AG10803 (cell line): ENCODE data around the gene SMAD4.
A peak's percentile ranks its signal among the peaks of the same experiment; 100 is the strongest.
"Not testable (repeated sequence)": the region's sequence is repeated elsewhere in the genome, so short reads cannot be mapped to it uniquely, and the experiment has no call there.

Experiments
- DNase-seq: peaks from one replicate; pipeline ENCODE4 v3.0.0; 2010; ENCODE audit warnings: low read depth
- H3K4me3 ChIP-seq: 2 replicates; pipeline ENCODE4 v1.5.1; 2011; ENCODE audit warnings: mild to moderate bottlenecking, low read length, control low read depth
- CTCF ChIP-seq: conservative IDR thresholded peaks from 2 replicates; pipeline ENCODE4 v1.5.1; 2011; ENCODE audit warnings: mild to moderate bottlenecking, low read length, control low read depth, inconsistent platforms

The SMAD4 gene

DNA sequence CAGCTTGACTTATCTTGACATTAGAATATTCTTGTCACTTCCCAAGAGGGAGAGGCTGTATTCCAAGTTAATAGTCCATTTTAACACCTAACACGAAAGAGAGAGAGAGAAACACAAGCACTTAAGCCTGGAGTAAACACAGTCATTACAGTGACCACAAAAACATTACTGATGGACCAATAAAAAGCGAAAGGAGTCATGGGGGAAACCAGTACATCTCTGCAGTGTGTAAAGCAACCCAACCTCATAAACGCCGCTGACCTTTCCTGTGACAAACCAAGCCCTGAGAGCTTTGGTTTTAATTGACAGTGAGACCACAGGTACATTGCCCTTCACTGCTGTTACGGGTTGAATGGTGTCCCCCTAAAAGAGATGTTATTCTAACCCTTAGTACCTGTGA is 78.3 kb downstream of the SMAD4 start:
- TF ChIP-seq CTCF, result no peak
- DNase-seq, result no peak
- no peak overlapping the region for H3K4me3 ChIP-seq

GRCh38 chr18:51110073-51110797 is 80.2 kb downstream of the SMAD4 start:
- peak; percentile 24 for DNase-seq
- H3K4me3 ChIP-seq, result no peak overlapping the region
- peak; percentile 86 for TF ChIP-seq CTCF

- not testable (repeated sequence) for H3K4me3 ChIP-seq, DNase-seq
Measured at GRCh38 chr18:51111633-51112355, 81.8 kb downstream of the SMAD4 start.

DNA sequence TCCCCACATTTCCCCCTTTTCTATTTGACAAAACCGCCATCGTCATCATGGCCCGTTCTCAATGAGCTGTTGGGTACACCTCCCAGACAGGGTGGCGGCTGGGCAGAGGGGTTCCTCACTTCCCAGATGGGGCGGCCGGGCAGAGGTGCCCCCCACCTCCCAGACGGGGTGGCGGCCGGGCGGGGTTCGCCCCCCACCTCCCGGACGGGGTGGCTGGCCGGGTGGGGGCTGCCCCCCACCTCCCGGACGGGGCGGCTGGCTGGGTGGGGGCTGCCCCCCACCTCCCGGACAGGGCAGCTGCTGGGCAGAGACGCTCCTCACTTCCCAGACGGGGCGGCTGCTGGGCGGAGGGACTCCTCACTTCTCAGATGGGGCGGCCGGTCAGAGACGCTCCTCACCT is 87.0 kb downstream of the SMAD4 start:
- not testable (repeated sequence) for DNase-seq, H3K4me3 ChIP-seq

DNA sequence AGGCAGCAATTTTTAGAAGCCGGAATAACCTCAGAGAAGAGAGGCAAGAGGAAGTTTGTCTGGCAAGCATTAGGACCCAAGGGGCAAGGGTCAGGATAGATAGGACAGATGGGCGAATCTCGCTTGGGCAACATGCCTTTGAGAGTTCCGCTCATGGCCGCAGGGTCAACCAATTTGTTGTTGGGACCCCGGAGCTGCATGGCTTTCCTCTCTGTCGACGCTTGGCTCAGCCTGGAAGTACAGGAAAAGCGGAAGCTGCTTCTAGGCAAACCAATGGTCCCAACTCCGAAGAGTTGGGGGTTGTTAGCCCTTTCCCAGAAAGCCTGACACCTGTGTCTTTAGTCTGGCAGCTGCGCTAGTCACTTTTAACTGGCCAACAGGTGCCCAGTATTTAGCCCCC is 89.5 kb downstream of the SMAD4 start:
- not testable (repeated sequence) for DNase-seq, H3K4me3 ChIP-seq

- not testable (repeated sequence) for H3K4me3 ChIP-seq, DNase-seq
Measured at GRCh38 chr18:51119976-51120375, 90.0 kb downstream of the SMAD4 start.

- no peak for TF ChIP-seq CTCF
- no peak for DNase-seq
- H3K4me3 ChIP-seq, result no peak overlapping the region
Measured at GRCh38 chr18:51120809-51121596, 91.0 kb downstream of the SMAD4 start.

DNA sequence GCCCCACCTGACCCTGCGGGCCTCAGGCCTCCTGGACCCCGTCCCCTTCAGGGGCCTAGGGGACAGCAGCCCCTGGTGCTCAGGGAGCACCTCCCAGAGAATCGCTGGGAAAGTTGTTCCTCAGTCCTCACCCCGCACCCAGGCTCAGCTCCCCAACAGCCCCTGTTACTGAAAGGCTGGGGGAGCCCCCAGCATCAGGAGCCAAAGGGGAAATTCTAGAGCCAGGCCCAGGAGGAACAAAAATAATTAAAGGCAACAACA is 91.5 kb downstream of the SMAD4 start:
- DNase-seq, result no peak
- no peak for TF ChIP-seq CTCF
- H3K4me3 ChIP-seq, result no peak overlapping the region

DNA sequence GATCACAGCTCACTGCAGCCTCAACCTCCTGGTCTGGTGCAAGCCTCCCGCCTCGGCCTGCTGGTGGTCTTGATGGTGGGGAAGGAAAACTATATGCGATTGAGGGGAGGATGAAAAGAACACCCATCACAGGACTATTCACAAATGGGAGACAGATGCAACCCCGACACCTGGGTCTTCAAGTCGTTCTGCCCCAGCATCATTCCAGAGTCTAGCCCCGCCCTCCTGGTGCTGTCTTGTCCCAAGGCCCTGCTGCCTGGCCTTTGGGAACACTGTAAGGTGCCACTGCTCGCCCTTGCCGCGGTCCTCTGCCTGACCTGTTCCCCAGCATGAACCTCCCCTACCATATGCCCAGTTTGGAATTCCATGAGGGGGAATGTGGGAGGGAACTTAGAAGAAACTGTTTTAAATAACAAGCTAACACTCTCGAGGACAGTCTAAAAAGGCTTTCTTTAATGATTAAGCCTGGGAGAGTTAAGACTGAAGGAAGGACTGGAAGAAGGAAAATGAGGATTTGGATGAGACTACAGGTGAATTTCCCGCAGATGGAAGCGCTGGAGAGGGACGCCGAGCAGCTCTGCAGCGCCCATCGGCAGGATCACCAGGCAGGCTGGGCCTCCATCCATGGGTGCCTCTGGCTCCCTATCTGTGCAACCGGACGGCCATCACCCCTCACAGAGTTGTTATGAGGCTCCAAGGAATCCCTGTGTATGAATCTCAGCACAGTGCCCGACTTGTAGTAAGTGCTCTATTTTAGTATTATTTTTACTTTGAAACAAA is 92.4 kb downstream of the SMAD4 start:
- TF ChIP-seq CTCF, result no peak
- H3K4me3 ChIP-seq, result no peak overlapping the region
- no peak for DNase-seq
